Ascending aorta (tissue), 2 donors: ENCODE results near the gene GPRC5B. TPM values are rescaled to one million over a fixed set of nuclear protein-coding genes. Genes with fewer than 3 reads are reported as not detected.

Experiments used
- DNase-seq, 2 donors: peaks; one replicate each; pipeline ENCODE4 v3.0.0-alpha.2; 2019; ENCODE audit warnings: low spot score in 2 of 2
- H3K27ac ChIP-seq, 2 donors: fragments of 200-600 bp; sonication (generic); one replicate each; pipeline ENCODE4 v1.5.1; 2016 to 2017; ENCODE audit warnings: mild to moderate bottlenecking in 1 of 2
- H3K27me3 ChIP-seq: fragments of 200-600 bp; sonication (generic); one replicate; pipeline ENCODE4 v1.5.1; 2017
- H3K36me3 ChIP-seq, 2 donors: fragments of 200-600 bp; sonication (generic); one replicate each; pipeline ENCODE4 v1.5.1; 2016
- H3K4me1 ChIP-seq, 2 donors: fragments of 200-600 bp; sonication (generic); one replicate each; pipeline ENCODE4 v1.5.1; 2016 to 2017; ENCODE audit warnings: mild to moderate bottlenecking in 1 of 2
- H3K4me3 ChIP-seq, 2 donors: fragments of 200-600 bp; sonication (generic); one replicate each; pipeline ENCODE4 v1.5.1; 2016 to 2017; ENCODE audit warnings: mild to moderate bottlenecking in 1 of 2
- H3K9me3 ChIP-seq, 2 donors: fragments of 200-600 bp; sonication (generic); one replicate each; pipeline ENCODE4 v1.5.1; 2016
- intact Hi-C: fragments of 100-400 bp; cut with DNase I; formaldehyde crosslinking; loops from one replicate; pipeline ENCODE4 v1.15.1; 2023
- total RNA-seq: library from RNA; depleted of rRNA; stranded (reverse); fragments of >200 nt; gene quantifications from one replicate; pipeline ENCODE4 v1.1.0, GENCODE V29; 2016
- TF ChIP-seq, protein P1 (sequence below), 3 experiments: fragments of 200-600 bp in 2 of 3; fragments of 450-650 bp in 1 of 3; sonication (generic) in 2 of 3; IDR thresholded peaks; one replicate each; pipeline ENCODE4 v1.5.1; 2016 to 2019; ENCODE audit warnings: antibody characterized with exemption in 3 of 3, mild to moderate bottlenecking in 1 of 3, moderate library complexity in 1 of 3

GPRC5B gene
- total RNA-seq, 1 donor from 2014 or later, result 15.6 TPM

DNA sequence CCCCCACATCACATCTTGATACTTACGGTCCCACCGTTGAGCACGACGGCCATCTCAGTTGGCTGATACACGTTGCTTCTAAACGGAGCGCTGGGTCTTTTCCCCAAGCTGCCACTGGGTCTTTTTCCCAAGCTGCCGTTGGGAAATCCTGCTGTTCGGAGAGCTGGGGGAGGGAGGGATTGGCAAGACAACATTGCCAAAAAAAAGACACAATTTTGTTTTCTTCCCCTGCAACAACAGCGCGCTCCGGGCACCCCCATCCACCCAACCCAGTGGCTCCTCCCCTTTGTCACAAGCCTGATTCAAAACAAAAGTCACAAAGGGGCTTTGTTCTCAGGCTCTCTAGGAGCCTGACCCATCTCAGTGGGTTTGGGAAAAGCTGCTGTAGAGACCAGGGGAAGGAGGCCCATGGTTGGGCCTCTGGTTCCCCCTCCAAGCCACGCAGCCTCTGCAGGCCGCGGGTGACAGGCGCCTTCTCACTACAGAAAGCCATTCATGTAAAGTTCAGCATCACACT, 22.8 kb downstream of the GPRC5B start:
- H3K4me1 ChIP-seq, result no peaks in the 10 kb centered on the region
- H3K36me3 ChIP-seq, result no peaks in the 10 kb centered on the region
- no peak overlapping the region for H3K4me3 ChIP-seq
- intact Hi-C loops, result no loop called here
- H3K27me3 ChIP-seq, result no peaks in the 10 kb centered on the region
- no peaks in the 10 kb centered on the region for H3K9me3 ChIP-seq
- no peak for DNase-seq
- TF ChIP-seq, protein P1, sequence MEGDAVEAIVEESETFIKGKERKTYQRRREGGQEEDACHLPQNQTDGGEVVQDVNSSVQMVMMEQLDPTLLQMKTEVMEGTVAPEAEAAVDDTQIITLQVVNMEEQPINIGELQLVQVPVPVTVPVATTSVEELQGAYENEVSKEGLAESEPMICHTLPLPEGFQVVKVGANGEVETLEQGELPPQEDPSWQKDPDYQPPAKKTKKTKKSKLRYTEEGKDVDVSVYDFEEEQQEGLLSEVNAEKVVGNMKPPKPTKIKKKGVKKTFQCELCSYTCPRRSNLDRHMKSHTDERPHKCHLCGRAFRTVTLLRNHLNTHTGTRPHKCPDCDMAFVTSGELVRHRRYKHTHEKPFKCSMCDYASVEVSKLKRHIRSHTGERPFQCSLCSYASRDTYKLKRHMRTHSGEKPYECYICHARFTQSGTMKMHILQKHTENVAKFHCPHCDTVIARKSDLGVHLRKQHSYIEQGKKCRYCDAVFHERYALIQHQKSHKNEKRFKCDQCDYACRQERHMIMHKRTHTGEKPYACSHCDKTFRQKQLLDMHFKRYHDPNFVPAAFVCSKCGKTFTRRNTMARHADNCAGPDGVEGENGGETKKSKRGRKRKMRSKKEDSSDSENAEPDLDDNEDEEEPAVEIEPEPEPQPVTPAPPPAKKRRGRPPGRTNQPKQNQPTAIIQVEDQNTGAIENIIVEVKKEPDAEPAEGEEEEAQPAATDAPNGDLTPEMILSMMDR (IDR thresholded peaks at IDR 0.05), result no peak
- H3K27ac ChIP-seq, result no peak overlapping the region

DNA sequence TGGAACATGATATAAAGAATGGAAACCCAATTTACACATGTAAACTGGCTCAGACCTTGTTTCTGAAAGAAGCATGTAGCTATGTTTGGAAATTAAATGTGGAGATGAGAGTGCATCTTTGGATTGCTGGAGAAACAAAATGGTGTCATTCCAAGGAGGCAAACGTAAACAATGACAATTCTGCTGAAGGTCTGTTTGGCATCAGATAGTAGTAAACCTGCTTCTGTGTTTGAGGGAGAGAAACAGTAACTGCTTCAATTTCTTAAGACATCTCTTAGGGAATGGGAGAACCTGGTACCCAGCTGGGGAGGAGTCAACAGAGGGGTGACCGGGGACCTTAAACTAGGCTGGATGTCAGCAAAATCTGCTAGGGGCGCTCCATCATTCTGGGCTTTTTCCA, 23.5 kb downstream of the GPRC5B start:
- H3K27me3 ChIP-seq, result no peaks in the 10 kb centered on the region
- H3K4me1 ChIP-seq, result no peaks in the 10 kb centered on the region
- no peak for DNase-seq
- no peak overlapping the region for H3K27ac ChIP-seq
- no peaks in the 10 kb centered on the region for H3K9me3 ChIP-seq
- intact Hi-C loops, result no loop called here
- TF ChIP-seq, protein P1 (IDR thresholded peaks at IDR 0.05), result no peak
- no peaks in the 10 kb centered on the region for H3K36me3 ChIP-seq
- H3K4me3 ChIP-seq, result no peak overlapping the region

DNA sequence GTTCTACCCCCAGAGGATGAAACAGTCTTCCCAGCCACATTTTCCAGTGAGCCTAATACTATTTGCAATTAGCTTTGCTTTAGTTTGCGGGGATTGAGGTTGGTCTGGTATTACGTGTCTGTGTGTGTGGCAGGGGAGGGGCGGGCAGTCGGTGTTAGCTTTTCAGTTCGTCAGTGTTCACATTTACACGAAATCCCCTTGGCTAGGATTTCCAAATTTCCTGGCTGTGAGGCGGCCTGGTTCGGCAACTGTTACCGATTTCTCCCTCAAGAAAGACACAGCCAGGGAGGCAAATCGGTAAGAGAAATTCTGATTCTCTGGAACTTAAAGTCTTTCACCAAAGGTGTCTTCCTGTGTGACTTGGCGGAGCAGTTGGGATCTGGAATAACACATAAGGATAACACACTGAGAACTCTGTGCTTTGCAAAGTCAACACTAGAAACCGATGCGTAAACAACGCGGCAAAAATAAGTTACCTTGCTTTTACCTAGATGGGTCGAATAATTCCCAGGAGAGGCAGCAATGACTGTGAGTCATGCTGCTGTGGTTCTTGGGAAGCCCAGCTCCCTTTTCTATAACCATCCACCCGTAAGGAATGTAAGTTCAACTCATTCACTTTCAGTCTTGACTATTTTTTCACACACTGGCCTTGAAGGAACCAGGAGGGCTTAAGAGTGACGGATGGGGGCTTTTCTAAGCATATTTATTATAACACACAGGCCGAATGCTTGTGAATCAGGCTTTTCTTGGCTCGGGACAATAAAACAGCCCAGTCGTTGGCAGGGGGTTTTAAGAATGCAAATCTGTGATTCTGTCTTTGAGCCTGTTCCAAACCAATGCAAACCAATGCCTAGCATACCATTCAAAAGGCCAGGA, 24.2 kb downstream of the GPRC5B start:
- Histone ChIP-seq H3K36me3 (no peaks in the 10 kb centered on the region), H3K9me3 (no peaks in the 10 kb centered on the region), H3K27me3 (no peaks in the 10 kb centered on the region), H3K4me3 (no peak overlapping the region), H3K4me1 (no peaks in the 10 kb centered on the region), H3K27ac (no peak overlapping the region)
- TF ChIP-seq, protein P1 (IDR thresholded peaks at IDR 0.05), result no peak
- no peak for DNase-seq
- intact Hi-C loops, result no loop called here

DNA sequence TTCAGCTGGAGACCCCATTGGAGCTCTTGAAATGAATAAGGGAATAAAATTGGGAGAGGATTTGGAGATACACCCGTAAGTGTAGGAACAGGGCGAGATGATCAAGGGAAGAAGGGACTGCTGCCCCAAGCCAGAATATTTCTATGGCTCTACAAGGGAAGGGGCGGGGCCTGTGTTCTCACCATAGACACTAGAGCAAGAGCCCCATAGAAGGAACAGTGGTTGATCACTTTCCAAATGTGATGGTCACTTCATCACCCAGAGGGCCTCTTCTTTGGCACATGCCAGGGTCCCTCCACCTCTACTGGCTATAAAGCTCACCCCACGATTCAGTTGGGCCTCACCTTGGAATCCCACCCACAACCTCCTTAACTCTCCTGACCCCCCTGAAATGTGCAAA, 25.0 kb downstream of the GPRC5B start:
- Histone ChIP-seq H3K9me3 (no peaks in the 10 kb centered on the region), H3K4me3 (no peak overlapping the region), H3K27ac (no peak overlapping the region), H3K4me1 (no peaks in the 10 kb centered on the region), H3K27me3 (no peaks in the 10 kb centered on the region), H3K36me3 (no peaks in the 10 kb centered on the region)
- no peak for DNase-seq
- TF ChIP-seq, protein P1 (IDR thresholded peaks at IDR 0.05), result no peak
- intact Hi-C loops, result no loop called here

DNA sequence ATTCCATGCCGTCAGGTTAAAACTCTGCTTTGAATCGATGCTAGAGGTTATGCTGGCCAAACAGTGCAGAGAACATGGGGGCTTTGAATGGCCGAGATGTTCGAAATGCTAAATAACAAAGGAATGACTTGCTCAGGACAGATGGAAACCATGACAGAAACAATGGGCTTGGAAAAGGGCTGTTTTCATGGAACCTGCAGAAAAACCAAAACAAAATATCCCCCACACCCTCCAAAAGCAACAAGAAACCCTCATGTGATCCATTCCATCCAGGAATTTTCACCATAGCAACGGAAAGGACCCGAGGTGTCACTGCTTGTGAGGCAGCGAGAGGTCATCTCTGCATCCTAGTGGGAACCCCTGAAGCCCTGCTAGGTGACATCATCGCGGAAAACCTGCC, 25.5 kb downstream of the GPRC5B start:
- intact Hi-C loops, result no loop called here
- Histone ChIP-seq H3K9me3 (no peaks in the 10 kb centered on the region), H3K36me3 (no peaks in the 10 kb centered on the region), H3K4me1 (no peaks in the 10 kb centered on the region), H3K27ac (no peak overlapping the region), H3K4me3 (no peak overlapping the region), H3K27me3 (no peaks in the 10 kb centered on the region)
- TF ChIP-seq, protein P1 (IDR thresholded peaks at IDR 0.05), result no peak
- no peak for DNase-seq
